Ammon's horn (tissue), 1 donor: ENCODE results near the gene PTPRN2.
"Not testable (repeated sequence)": the region's sequence is repeated elsewhere in the genome, so short reads cannot be mapped to it uniquely, and the experiment has no call there.

ENCODE experiments used
- DNase-seq: peaks from one replicate; pipeline ENCODE4 v3.0.0-alpha.2; 2016; ENCODE audit warnings: low spot score

Gene PTPRN2

DNA sequence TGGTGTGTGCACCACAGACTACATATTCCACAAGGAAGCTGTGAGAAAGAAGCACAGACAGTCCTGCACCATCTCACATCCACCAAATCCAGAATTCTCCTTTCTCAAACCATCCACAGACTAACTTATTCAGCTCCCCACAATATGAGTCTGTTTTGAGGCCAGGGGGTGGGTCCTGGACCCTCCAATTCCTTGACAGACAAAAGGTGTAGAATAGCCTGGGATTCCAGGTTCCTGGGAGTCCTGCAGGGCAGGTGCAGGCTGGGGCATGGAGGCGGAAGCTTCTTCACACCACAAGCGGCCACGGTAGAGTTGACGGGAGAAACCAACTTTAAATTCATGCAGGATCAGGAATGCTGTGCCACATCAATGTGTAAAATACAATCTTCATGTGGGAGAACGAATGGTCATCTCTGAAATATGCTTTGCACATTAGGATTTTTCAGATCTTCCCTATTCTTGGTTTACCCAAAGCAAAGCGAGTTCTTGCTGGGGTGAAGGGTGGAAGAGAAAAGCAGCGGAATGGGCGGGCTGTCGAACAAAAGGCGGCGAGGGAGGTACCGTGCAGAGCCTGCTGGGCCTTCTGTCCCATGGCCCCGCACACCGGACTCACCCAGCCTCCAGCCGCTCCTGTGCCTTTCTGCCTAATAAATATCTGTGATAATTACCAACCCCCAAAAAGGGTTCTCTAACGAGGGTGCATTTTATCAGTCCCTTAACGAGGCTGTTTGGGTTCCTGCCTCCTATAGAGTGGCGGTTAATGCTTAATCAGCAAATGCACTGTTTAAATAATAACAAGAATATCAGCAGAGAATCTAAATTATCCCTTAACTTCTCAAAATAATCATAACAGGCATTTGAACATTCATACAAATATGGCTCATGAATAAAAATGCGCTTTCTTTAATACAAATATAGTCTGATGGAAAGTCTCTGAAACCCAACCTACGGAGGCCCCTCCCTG, 736.9 kb downstream of the PTPRN2 start:
- no peak for DNase-seq

- DNase-seq: no peak
Observed at GRCh38 chr7:157849726-157850125, 737.9 kb downstream of the PTPRN2 start.

DNA sequence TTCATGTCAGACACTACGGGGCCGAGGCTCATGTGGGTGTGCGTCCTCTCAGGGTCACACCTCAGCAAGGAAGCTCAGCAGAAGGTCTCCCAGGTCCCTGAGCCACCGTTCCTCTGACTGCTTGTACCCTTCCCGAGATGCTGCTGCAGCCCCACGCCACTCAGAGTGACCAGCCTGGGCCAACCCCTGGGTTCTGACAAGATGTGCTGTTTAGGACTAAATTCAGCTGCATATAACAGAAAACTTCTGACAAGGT, 738.4 kb downstream of the PTPRN2 start:
- no peak for DNase-seq

- DNase-seq: no peak
Observed at GRCh38 chr7:157848508-157849340, 738.9 kb downstream of the PTPRN2 start.

GRCh38 chr7:157847756-157848487, 739.7 kb downstream of the PTPRN2 start:
- not testable (repeated sequence) for DNase-seq

DNA sequence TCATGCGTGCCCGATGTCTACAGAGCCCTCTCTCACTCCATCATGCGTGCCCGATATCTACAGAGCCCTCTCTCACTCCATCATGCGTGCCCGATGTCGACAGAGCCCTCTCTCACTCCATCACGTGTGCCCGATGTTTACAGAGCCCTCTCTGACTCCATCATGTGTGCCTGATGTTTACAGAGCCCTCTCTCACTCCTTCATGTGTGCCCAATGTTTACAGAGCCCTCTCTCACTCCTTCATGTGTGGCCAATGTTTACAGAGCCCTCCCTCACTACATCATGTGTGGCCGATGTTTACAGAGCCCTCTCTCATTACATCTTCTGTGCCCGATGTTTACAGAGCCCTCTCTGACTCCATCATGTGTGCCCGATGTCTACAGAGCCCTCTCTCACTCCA, 740.9 kb downstream of the PTPRN2 start:
- DNase-seq: not testable (repeated sequence)

- no peak for DNase-seq
Observed at GRCh38 chr7:157846271-157846670, 741.4 kb downstream of the PTPRN2 start.

DNA sequence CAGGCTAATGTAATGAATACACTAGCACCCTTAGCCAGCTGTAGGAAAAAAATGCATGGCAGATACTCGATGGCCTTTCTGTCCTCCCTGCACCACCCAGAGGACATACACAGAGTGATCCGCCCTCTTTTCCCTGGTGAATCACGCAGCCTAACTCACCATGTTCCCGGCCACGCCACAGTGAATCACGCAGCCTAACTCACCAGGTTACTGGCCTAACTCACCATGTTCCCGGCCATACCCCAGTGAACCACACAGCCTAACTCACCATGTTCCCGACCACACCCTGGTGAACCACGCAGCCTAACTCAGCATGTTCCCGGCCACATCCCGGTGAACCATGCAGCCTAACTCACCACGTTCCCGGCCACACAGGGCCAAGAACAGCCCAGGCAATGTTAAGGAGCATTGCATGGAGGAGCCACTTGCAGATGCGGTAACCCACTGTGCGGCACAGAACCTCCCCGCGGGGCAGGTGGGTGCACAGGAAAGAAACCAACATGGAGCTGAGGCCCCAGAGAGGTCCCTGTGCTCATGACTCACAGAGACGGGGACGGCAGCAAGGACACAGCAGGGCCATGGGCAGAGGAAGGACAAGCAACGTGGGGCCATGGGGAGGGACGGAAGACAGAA, 742.3 kb downstream of the PTPRN2 start:
- no peak for DNase-seq

DNA sequence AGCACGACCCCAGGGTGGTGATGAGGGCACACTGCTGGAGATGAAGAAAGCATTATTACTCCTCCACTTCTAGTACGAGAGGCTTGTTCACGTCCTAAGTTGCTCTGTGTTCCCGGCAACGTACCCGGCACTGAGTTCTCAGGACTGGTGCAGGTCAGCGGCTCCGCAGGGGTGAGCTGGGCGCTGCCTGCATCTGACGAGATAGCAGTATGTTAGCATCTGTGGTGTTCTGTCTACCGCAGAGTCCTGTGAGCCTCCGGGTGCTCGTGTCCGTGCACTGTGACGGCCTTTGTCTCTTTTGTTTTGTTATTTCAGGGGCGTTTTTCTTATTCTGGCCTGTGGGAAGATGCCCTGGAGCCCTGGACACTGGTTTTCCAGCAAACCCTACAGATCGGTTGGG, 743.0 kb downstream of the PTPRN2 start:
- DNase-seq: no peak

GRCh38 chr7:157844141-157844540, 743.5 kb downstream of the PTPRN2 start:
- DNase-seq: no peak

DNA sequence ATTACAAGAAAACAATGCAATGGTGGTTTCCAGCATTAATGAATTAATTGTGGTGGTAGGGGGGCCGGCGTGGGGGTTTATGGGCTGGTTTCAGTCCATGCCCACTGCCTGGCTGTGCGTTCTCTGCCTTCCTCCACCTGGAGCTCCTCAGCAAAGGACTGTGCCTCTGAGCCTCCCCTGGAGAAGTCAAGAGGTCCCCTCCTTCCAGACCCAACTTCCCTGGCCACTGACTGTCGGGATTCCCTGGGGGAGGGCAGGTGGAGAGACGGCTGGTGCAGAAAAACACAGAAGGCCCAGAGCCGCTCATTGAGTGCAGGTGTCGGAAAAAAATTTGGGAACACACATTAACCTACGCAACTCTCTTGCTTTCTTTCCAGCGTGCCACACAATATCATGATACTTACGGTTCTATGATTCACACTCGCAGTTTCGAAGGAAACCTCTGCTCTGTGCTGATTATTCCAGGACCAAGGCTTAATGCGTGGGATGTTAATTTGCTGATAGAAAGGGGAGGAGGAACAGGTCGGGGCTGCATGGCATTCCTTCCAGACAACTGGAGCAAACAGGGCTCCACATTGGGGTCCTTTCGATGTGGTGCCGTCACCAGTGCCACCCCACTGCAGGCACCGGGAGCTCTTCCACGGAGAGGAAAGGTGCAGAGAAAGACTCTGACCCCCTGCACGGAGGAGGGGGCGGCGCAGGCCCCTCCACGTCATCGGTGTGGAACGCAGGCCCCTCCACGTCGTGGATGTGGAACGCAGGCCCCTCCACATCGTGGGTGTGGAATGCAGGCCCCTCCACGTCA, 744.1 kb downstream of the PTPRN2 start:
- DNase-seq: no peak

DNA sequence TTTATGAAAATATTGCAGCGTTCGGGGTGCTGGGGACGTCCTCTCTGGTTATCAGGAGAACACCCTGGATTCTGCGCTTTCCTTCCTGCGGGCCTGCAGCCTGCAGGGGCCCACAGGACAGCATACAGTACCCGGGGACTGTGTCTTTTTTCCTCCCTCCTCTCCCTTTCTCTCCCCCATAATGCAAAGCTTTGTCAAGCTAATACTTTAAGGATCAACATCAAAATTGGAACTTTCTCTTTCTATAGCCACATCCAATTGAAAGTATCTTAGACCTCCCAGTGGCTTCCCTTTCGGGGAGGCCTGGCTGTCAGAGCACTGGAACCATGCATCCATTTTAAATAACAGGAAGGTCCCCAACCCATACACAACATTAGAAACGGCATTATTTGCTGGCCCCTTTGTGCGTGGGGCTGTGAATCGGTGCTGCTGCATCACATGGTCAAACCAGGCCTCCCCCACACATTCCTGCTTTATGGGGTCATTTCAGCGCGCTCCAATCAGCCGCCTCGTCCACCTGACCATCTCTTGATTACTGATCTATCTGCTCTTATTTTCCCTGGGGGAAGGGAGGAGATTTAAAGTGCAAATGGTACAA, 745.8 kb downstream of the PTPRN2 start:
- no peak for DNase-seq

DNA sequence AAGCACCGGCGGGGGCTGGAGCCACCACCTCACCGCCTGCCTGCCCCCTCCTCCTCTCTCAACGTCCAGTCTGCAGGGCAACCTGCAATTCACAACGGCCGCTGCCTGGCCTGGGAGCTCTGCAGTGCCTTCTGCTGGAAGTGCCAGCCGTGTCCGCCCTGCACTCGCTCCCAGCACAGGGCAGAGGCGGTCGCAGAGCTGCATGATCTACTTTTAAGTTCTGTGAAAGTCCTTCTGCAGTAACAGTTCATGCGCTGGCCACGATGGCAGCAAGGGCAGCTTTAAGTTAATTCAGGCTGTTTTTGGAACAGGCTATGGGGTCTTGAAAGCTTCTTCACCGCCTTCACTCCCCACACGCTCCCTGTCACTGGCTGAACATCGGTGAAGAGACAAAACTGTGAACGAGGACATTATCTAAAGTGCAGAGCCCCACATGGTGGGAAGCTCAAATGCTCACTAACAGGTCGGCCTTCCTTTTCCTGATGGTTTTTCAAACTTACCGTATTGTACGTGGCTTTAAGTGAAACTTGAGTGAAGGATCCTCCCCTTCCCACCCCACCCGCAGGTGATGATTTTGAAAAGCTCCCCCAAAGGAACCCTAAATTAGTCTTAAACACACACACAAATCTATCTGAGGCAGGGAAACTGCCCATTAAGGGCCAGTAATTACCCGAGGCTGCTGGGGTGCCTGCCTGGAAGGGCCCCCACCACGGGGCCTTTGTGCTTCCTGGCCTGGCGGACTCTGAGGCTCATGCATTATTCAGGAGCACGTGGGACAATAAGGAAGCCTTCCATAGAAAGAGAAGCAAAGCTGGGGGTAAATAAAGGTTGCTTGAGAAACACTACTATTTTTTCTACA, 746.5 kb downstream of the PTPRN2 start:
- DNase-seq: no peak

DNA sequence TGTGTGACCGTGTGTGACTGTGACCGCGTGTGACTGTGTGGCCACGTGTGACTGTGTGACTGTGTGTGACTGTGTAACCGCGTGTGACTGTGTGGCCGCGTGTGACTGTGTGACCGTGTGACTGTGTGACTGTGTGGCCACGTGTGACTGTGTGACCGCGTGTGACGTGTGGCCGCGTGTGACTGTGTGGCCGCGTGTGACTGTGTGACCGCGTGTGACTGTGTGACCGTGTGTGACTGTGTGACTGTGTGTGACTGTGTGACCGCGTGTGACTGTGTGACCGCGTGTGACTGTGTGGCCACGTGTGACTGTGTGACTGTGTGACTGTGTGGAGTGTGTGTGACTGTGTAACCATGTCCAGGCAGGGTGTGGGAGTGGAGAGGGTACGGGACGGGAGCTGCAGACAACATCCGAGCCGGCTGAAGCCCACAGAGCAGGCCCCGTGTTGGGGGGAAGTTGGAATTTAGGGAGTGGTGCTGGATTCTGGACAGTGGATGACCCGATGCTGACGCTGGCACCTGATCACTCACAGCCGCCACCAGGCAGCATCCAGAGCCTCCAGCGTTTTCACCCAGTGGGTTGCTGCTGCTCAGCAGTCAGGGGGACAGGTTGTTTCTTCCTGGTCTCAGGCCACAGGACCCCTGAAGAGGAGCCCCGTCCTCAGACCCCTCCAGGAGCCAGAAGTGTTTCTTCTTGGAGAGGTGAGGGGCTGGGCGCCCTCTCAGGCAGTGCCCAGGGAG, 747.3 kb downstream of the PTPRN2 start:
- no peak for DNase-seq

DNA sequence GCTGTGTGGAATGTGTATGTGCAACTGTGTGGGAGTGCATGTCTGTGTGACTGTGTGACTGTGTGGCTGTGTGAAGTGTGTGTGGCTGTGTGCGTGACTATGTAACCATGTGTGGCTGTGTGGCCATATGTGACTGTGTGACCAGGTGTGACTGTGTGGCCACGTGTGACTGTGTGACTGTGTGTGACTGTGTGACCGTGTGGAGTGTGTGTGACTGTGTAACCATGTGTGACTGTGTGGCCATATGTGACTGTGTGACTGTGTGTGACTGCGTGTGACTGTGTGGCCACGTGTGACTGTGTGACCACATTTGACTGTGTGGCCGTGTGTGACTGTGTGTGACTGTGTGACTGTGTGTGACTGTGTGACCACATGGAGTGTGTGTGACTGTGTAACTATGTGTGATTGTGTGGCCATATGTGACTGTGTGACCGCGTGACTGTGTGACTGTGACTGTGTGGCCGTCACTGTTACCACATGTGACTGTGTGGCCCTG, 747.9 kb downstream of the PTPRN2 start:
- no peak for DNase-seq

DNA sequence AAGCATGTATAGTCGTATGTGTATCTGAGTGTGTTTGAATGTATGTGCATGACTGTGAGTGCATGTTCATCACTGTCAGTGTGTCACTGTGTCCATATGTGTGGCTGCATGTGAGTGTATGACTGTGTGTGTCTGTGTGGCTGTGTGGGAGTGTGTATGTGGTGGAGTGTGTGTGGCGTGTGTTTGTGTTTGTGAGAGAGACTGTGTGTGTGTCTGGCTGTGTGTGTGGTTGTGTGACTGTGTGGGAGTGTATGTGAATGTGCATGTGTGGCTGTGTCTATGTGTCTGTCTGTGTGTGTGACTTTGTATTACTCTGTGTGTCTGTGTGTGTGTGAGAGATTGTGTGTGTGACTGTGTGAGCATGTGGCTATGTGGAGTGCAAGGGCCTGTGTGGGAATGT, 748.4 kb downstream of the PTPRN2 start:
- no peak for DNase-seq

- no peak for DNase-seq
Observed at GRCh38 chr7:157837561-157837960, 750.1 kb downstream of the PTPRN2 start.

DNA sequence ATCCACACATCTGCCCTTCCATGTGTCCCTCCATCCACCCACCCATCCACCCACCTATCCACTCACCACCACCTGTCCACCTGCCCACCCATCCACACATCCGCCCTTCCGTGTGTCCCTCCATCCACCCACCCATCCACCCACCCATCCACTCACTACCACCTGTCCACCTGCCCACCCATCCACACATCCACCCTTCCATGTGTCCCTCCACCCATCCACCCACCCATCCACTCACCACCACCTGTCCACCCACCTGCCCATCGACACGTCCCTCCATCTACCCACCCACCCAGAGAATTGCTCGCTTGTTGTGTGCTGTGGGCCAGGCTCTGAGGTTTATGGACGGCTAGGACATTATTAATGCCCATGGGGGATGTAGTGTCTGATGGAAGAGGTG, 750.6 kb downstream of the PTPRN2 start:
- no peak for DNase-seq
